H1 (cell line): ENCODE data around the gene GABRG2. TPM values are rescaled to one million over a fixed set of nuclear protein-coding genes. Genes with fewer than 3 reads are reported as not detected.

Source experiments
- ATF2 ChIP-seq: IDR thresholded peaks from 2 replicates; pipeline ENCODE4 v1.6.1; 2012; ENCODE audit warnings: low read length, inconsistent platforms
- CHD7 ChIP-seq: fragments of 300-600 bp; sonication (generic); IDR thresholded peaks from 2 replicates; pipeline ENCODE4 v1.7.1; 2012; ENCODE audit warnings: low read length, moderate library complexity, mild to moderate bottlenecking, inconsistent platforms; ENCODE audit not compliant: insufficient replicate concordance
- POU5F1 ChIP-seq: IDR thresholded peaks from 2 replicates; pipeline ENCODE4 v1.6.1; 2011; ENCODE audit warnings: low read depth, mild to moderate bottlenecking, low read length, moderate library complexity
- SIX5 ChIP-seq: IDR thresholded peaks from 2 replicates; pipeline ENCODE4 v1.6.1; 2011; ENCODE audit warnings: mild to moderate bottlenecking, low read depth, low read length
- SP4 ChIP-seq: IDR thresholded peaks from 2 replicates; pipeline ENCODE4 v1.6.1; 2012; ENCODE audit warnings: low read length, inconsistent platforms
- TBP ChIP-seq: IDR thresholded peaks from 2 replicates; pipeline ENCODE4 v1.6.1; 2011; ENCODE audit warnings: low read depth, low read length, improper control_type of control experiment
- polyA plus RNA-seq, 7 experiments: library from polyadenylated mRNA; depleted of rRNA in 3 of 7; stranded (reverse) in 5 of 7; unstranded in 2 of 7; fragments of >200 nt in 5 of 7; fragments of 200-250 nt in 2 of 7; gene quantifications; 1 replicate in 5 of 7; 2 replicates in 1 of 7; 4 replicates in 1 of 7; pipeline versions ENCODE4 v1.2.1 to v1.2.3, GENCODE V29; 2011 to 2013; ENCODE audit warnings: missing spikeins in 2 of 7, mixed read lengths in 2 of 7
- total RNA-seq: library from RNA; stranded (reverse); fragmentation: NEBNext Ultra II Directional; extraction: Animal tissue kit (Norgen Biotek cat#: 25700); gene quantifications from 2 replicates; pipeline ENCODE4 v1.2.1, GENCODE V29; 2021

The GABRG2 gene
- total and polyA plus RNA-seq, 2 of the 8 experiments (the other 6 are each of a cell fraction or from before 2014, with no cell fraction given), result 2.0 to 2.8 TPM

GRCh38 chr5:162025312-162025711 is 42.3 kb upstream of the GABRG2 start (continued):
- TF ChIP-seq SIX5 (no peak), SP4 (no peak), ATF2 (no peak), POU5F1 (no peak), TBP (no peak), CHD7 (no peak)
